ENCODE results near the gene DLX5. TPM values are rescaled to one million over a fixed set of nuclear protein-coding genes. Genes with fewer than 3 reads are reported as not detected.

DLX5 gene
- total and polyA plus RNA-seq, 7 experiments from 2014 or later, result not detected

DNA sequence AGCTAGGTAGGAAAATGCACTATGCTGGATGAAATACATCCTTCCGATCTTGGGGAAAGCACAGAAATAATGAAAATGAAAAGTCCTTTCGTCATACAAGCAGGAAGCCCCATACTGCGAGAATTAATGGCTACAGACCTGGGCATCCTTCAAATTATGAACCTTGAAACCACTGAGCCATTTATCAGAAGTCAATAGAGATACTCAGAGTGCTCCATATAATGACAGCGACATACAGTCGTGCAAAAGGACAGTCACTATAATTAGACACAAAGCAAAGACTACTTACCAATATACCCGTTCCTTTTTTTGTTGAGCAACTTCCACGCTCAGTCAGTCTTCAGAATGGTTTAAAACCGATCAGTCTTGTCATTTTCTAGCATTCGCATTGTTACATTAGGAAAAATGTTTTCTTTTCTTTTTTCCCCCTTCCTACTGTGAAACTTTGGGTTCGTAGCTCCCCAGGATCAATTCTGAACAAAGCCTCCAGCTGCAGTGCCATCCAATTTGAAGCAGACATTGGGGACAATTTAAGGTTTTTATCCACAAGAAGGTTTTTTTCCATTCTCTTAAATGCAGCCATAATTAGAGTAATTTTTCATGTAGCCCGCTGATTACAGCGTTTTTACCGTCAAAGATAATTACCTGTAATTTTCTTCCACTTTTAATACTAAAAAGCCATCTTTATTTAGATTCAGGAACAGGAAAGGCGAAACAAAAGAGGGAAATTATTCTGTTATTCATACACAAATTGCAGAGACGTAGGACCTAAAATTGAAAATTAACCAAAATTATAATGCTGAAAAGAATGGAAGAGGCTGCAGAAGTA, 12.9 kb downstream of the DLX5 start:
- DNase-seq (no peak), ATAC-seq (no peak)
- peaks cover 0 to 42% (median 10%) of the 10 kb centered on the region in 11 donors for H3K9me3 Mint-ChIP-seq
- intact Hi-C loops (cut with micrococcal nuclease), result no loop called here
- H3K36me3 Mint-ChIP-seq, result peaks cover 0 to 15% (median 3%) of the 10 kb centered on the region in 5 donors
- H3K4me1 Mint-ChIP-seq, result peaks cover 0 to 18% (median 7%) of the 10 kb centered on the region in 7 donors
- H3K36me3 ChIP-seq (ENCODE audit: control insufficient read depth in 2 of 3, insufficient read depth in 3 of 3, low read length in 3 of 3), result no peaks in the 10 kb centered on the region
- POLR2A ChIA-PET, result no interaction called here
- peaks cover 16 to 41% of the 10 kb centered on the region in 2 donors for H3K27me3 ChIP-seq (ENCODE audit: control insufficient read depth in 2 of 2, insufficient read depth in 2 of 2, low read length in 2 of 2)
- peak overlapping the region in 1 of 9 donors; percentile 25 for H3K27ac Mint-ChIP-seq
- H3K27me3 Mint-ChIP-seq, result peaks cover 89 to 96% (median 94%) of the 10 kb centered on the region in 5 donors
- no peaks in the 10 kb centered on the region for H3K9me3 ChIP-seq (ENCODE audit: control insufficient read depth in 2 of 3, low read length in 3 of 3)
- peaks cover 7% of the 10 kb centered on the region in 2 donors for H3K4me1 ChIP-seq (ENCODE audit: control insufficient read depth in 2 of 2, insufficient read depth in 2 of 2, low read length in 2 of 2)
- H3K4me3 ChIP-seq (ENCODE audit: low read length), result no peak overlapping the region
- H3K4me3 Mint-ChIP-seq, result peak overlapping the region in 1 of 10 donors; percentile 39
- CTCF ChIA-PET, result interaction anchor here (0.7 kb wide), 1 partner anchor 40 kb away, joined by 3 read pairs; no protein-coding TSS in a partner anchor
- no peak overlapping the region for H3K27ac ChIP-seq (ENCODE audit: low read depth, low read length)

DNA sequence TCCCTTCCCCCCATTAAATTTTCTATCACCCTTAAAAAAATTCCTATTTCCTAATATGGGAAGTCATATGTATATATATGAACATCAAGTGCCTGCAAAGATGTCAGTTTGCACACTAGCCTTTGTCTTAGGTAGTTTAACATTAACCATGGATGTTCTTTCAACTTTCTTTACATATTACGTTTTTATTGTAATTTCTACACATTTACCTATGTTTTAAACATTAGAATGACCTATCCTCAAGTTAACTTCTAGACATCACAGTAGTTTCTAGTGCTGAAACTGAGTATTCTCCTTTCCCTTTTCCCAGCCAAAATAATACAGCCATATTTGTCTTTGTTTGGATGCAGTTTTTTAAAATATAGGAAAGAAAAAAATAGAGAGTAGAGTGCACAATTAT, 13.5 kb downstream of the DLX5 start:
- Mint-ChIP-seq H3K27ac (no peak overlapping the region), H3K27me3 (peaks cover 84 to 94% (median 92%) of the 10 kb centered on the region in 5 donors), H3K4me1 (peaks cover 3 to 19% (median 11%) of the 10 kb centered on the region in 7 donors), H3K9me3 (peaks cover 0 to 42% (median 11%) of the 10 kb centered on the region in 11 donors), H3K36me3 (peaks cover 0 to 15% (median 3%) of the 10 kb centered on the region in 5 donors), H3K4me3 (no peak overlapping the region)
- CTCF ChIA-PET, result no interaction called here
- Histone ChIP-seq H3K9me3 (ENCODE audit: control insufficient read depth in 2 of 3, low read length in 3 of 3) (no peaks in the 10 kb centered on the region), H3K27me3 (ENCODE audit: control insufficient read depth in 2 of 2, insufficient read depth in 2 of 2, low read length in 2 of 2) (peaks cover 16 to 40% of the 10 kb centered on the region in 2 donors), H3K36me3 (ENCODE audit: control insufficient read depth in 2 of 3, insufficient read depth in 3 of 3, low read length in 3 of 3) (no peaks in the 10 kb centered on the region), H3K27ac (ENCODE audit: low read depth, low read length) (no peak overlapping the region), H3K4me1 (ENCODE audit: control insufficient read depth in 2 of 2, insufficient read depth in 2 of 2, low read length in 2 of 2) (peaks cover 8 to 9% of the 10 kb centered on the region in 2 donors), H3K4me3 (ENCODE audit: low read length) (no peak overlapping the region)
- intact Hi-C loops (cut with micrococcal nuclease), result no loop called here
- POLR2A ChIA-PET, result no interaction called here
- DNase-seq (no peak), ATAC-seq (no peak)

DNA sequence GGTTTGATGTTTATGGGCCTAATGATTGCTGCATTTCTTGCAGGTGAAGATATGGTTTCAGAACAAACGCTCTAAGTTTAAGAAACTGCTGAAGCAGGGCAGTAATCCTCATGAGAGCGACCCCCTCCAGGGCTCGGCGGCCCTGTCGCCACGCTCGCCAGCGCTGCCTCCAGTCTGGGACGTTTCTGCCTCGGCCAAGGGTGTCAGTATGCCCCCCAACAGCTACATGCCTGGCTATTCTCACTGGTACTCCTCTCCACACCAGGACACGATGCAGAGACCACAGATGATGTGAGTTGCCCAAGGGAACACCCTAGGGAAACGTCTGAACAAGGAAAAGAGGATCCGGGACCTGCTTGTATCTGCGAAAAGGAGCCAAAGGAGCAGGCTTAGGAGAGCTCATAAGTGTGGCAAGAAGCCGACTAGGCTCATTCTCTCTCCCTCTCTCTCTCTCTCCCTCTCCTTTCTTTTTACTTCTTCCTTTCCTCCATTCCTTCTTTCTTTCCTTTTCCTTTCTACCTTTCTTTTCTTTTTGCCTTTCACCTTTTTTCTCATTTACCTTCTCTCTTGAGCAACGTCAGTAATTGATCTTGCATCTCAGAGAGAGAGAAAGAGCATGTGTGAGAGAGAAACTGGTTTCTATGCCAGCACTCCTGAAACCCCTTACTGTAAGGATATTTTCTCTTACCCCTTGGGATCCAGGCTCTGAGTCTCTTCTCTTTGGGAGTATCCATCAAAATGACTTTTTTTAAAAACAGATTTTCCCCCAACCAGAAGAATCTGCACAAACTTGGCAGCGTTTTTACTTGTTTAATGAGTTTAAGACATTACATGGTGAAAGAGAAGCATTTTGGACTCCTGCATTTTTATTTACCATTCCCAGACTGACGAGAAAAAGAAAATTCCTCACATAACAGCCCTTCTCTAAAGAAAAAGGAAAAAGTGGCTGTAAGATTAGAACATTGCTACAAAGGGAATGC, 14.6 kb downstream of the DLX5 start:
- Histone ChIP-seq H3K36me3 (ENCODE audit: control insufficient read depth in 2 of 3, insufficient read depth in 3 of 3, low read length in 3 of 3) (no peaks in the 10 kb centered on the region), H3K4me3 (ENCODE audit: low read length) (no peak overlapping the region), H3K9me3 (ENCODE audit: control insufficient read depth in 2 of 3, low read length in 3 of 3) (no peaks in the 10 kb centered on the region), H3K27me3 (ENCODE audit: control insufficient read depth in 2 of 2, insufficient read depth in 2 of 2, low read length in 2 of 2) (peaks cover 13 to 44% of the 10 kb centered on the region in 2 donors), H3K4me1 (ENCODE audit: control insufficient read depth in 2 of 2, insufficient read depth in 2 of 2, low read length in 2 of 2) (peaks cover 8 to 14% of the 10 kb centered on the region in 2 donors), H3K27ac (ENCODE audit: low read depth, low read length) (no peak overlapping the region)
- POLR2A ChIA-PET, result no interaction called here
- CTCF ChIA-PET, result no interaction called here
- Mint-ChIP-seq H3K9me3 (peaks cover 0 to 42% (median 11%) of the 10 kb centered on the region in 11 donors), H3K4me1 (peaks cover 1 to 16% (median 11%) of the 10 kb centered on the region in 7 donors), H3K36me3 (peaks cover 0 to 15% (median 0%) of the 10 kb centered on the region in 5 donors), H3K4me3 (no peak overlapping the region), H3K27ac (no peak overlapping the region), H3K27me3 (peaks cover 78 to 93% (median 83%) of the 10 kb centered on the region in 5 donors)
- intact Hi-C loops (cut with micrococcal nuclease), result no loop called here
- ATAC-seq, result no peak
- DNase-seq, result no peak

DNA sequence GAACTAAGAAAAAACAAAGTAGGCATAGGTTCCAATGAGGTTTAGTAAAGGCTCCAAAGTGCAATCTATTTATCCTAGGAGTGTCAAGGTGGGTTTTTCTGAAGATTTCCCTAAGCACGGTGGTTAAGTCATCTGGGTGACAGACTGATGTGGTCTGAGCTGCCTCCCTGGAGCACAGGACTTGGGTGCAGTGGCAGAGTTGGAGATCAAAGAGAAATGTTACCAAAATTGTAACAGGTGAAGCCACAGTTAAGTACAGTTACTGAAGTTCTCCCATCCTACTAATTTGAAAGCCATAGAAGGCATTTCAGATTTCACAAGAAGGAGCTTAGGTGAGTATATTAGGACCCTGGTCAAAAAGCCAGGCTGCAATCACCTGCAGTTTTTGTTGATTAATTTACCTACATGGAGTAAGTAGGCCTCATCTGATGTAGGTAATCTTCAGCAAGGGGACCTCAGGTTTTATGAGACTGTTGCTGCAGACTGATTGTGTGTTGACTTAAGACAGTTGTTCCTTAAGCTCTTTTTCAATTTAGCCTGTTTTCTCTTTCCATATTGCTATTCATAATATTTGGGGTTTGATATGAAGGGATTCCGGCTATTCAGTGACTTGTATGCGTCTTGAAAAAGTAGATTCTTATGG, 16.2 kb downstream of the DLX5 start:
- peaks cover 12 to 19% of the 10 kb centered on the region in 2 donors for H3K4me1 ChIP-seq (ENCODE audit: control insufficient read depth in 2 of 2, insufficient read depth in 2 of 2, low read length in 2 of 2)
- peaks cover 15 to 48% of the 10 kb centered on the region in 2 donors for H3K27me3 ChIP-seq (ENCODE audit: control insufficient read depth in 2 of 2, insufficient read depth in 2 of 2, low read length in 2 of 2)
- Mint-ChIP-seq H3K4me1 (peaks cover 4 to 24% (median 17%) of the 10 kb centered on the region in 7 donors), H3K36me3 (peaks cover 0 to 14% (median 0%) of the 10 kb centered on the region in 5 donors), H3K4me3 (peak overlapping the region in 1 of 10 donors; percentile 4), H3K27ac (no peak overlapping the region), H3K27me3 (peaks cover 78 to 90% (median 83%) of the 10 kb centered on the region in 5 donors), H3K9me3 (peaks cover 0 to 31% (median 7%) of the 10 kb centered on the region in 11 donors)
- no peaks in the 10 kb centered on the region for H3K36me3 ChIP-seq (ENCODE audit: control insufficient read depth in 2 of 3, insufficient read depth in 3 of 3, low read length in 3 of 3)
- ATAC-seq, result no peak
- intact Hi-C loops (cut with micrococcal nuclease), result no loop called here
- H3K4me3 ChIP-seq (ENCODE audit: low read length), result no peak overlapping the region
- ChIA-PET POLR2A (no interaction called here), CTCF (interaction anchor here (0.8 kb wide), 1 partner anchor 19 kb away, joined by 3 read pairs; no protein-coding TSS in a partner anchor)
- DNase-seq, result no peak
- H3K9me3 ChIP-seq (ENCODE audit: control insufficient read depth in 2 of 3, low read length in 3 of 3), result no peaks in the 10 kb centered on the region
- no peak overlapping the region for H3K27ac ChIP-seq (ENCODE audit: low read depth, low read length)

DNA sequence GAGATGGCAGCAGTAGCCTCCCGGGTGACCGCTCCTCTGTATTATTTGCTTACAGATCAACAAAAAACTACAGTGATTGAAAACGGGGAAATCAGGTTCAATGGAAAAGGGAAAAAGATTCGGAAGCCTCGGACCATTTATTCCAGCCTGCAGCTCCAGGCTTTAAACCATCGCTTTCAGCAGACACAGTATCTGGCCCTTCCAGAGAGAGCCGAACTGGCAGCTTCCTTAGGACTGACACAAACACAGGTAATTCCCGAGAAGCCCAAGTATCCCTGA, 17.1 kb downstream of the DLX5 start:
- no peak for DNase-seq
- Histone ChIP-seq H3K9me3 (ENCODE audit: control insufficient read depth in 2 of 3, low read length in 3 of 3) (peaks cover 0 to 6% (median 0%) of the 10 kb centered on the region in 3 experiments), H3K27me3 (ENCODE audit: control insufficient read depth in 2 of 2, insufficient read depth in 2 of 2, low read length in 2 of 2) (peaks cover 14 to 56% of the 10 kb centered on the region in 2 donors), H3K36me3 (ENCODE audit: control insufficient read depth in 2 of 3, insufficient read depth in 3 of 3, low read length in 3 of 3) (no peaks in the 10 kb centered on the region), H3K4me1 (ENCODE audit: control insufficient read depth in 2 of 2, insufficient read depth in 2 of 2, low read length in 2 of 2) (peaks cover 12 to 19% of the 10 kb centered on the region in 2 donors), H3K27ac (ENCODE audit: low read depth, low read length) (no peak overlapping the region), H3K4me3 (ENCODE audit: low read length) (no peak overlapping the region)
- intact Hi-C loops (cut with micrococcal nuclease), result no loop called here
- Mint-ChIP-seq H3K9me3 (peaks cover 0 to 32% (median 8%) of the 10 kb centered on the region in 11 donors), H3K36me3 (peaks cover 0 to 8% (median 0%) of the 10 kb centered on the region in 5 donors), H3K27ac (no peak overlapping the region), H3K4me3 (peak overlapping the region in 5 of 10 donors; percentile 7 to 88 (median 75)), H3K4me1 (peaks cover 7 to 29% (median 20%) of the 10 kb centered on the region in 7 donors), H3K27me3 (peaks cover 78 to 90% (median 83%) of the 10 kb centered on the region in 5 donors)
- ChIA-PET POLR2A (no interaction called here), CTCF (no interaction called here)
- no peak for ATAC-seq

Data from naive thymus-derived CD4-positive, alpha-beta T cell (primary cell).